K562 (cell line): Measurements from ENCODE around the gene MYO3B. TPM values are rescaled to one million over a fixed set of nuclear protein-coding genes. Genes with fewer than 3 reads are reported as not detected.

Experiments used
- ATAC-seq: fragments of 200-7000 bp; cut with Tn5 transposase; 3 replicates; pipeline ENCODE4 v1.9.1; 2020; ENCODE audit warnings: moderate library complexity
- BruUV-seq: library from RNA; stranded (reverse); fragments of 400-500 nt; replicated peaks from 2 replicates; lab custom pipeline; 2021; lab: Mats Ljungman, UMichigan
- CTCF ChIA-PET: fragments of 300-600 bp; formaldehyde crosslinking; extraction: SDS; loops from one replicate; lab custom pipeline; 2021; ENCODE audit warnings: low intra/inter-chr PET ratio; lab: Yijun Ruan, JAX
- POLR2A ChIA-PET: fragments of 300-600, 350-650 bp; sonication (Branson Sonifier 250); formaldehyde crosslinking; extraction: SDS; loops from one replicate; lab custom pipeline; 2021; ENCODE audit warnings: antibody characterized with exemption, inconsistent platforms; lab: Yijun Ruan, JAX
- DNase-seq, 4 experiments: peaks; one replicate each; pipeline versions ENCODE4 v3.0.0 to v3.0.0-alpha.2; 2011 to 2018; ENCODE audit warnings: low spot score in 3 of 4, mixed read lengths in 3 of 4; ENCODE audit errors: extremely low read depth in 1 of 4
- FAIRE-seq: peaks from 2 replicates; lab custom pipeline; 2011; peaks lifted over from hg19 to GRCh38; lab: Jason Lieb, UNC
- H2AFZ ChIP-seq: 2 replicates; pipeline ENCODE4 v1.6.0; 2011; ENCODE audit warnings: low read depth, low read length, control low read depth, inconsistent platforms
- H3K27ac ChIP-seq: fragments of 200-600 bp; 3 replicates; pipeline ENCODE4 v1.8.0; 2011; ENCODE audit warnings: low read depth, mild to moderate bottlenecking, control low read depth, inconsistent platforms, low read length, moderate library complexity, mixed read lengths; ENCODE audit errors: extremely low read depth
- H3K27me3 ChIP-seq, 2 experiments: fragments of 300-600 bp in 1 of 2; 2 replicates in 1 of 2; 3 replicates in 1 of 2; pipeline versions ENCODE4 v1.6.0 to v1.8.0; 2011; ENCODE audit warnings: inconsistent platforms in 2 of 2, low read length in 2 of 2, mild to moderate bottlenecking in 1 of 2, mixed read lengths in 1 of 2, moderate library complexity in 1 of 2; ENCODE audit not compliant: control insufficient read depth in 2 of 2, insufficient read depth in 2 of 2
- H3K36me3 ChIP-seq: fragments of 300-600 bp; 3 replicates; pipeline ENCODE4 v1.8.0; 2011; ENCODE audit warnings: mild to moderate bottlenecking, low read length, inconsistent platforms; ENCODE audit not compliant: control insufficient read depth, insufficient read depth
- H3K4me1 ChIP-seq, 2 experiments: fragments of 200-600 bp in 1 of 2; replicated peaks in 1 of 2; 2 replicates in 1 of 2; 3 replicates in 1 of 2; pipeline versions ENCODE4 v1.5.1 to v1.8.0; 2011; ENCODE audit warnings: inconsistent platforms in 2 of 2, low read length in 2 of 2, mild to moderate bottlenecking in 1 of 2, mixed read lengths in 1 of 2, moderate library complexity in 1 of 2; ENCODE audit not compliant: control insufficient read depth in 2 of 2, insufficient read depth in 2 of 2
- H3K4me2 ChIP-seq: 2 replicates; pipeline ENCODE4 v1.6.1; 2011; ENCODE audit warnings: low read length, control low read depth, inconsistent platforms, mixed read lengths; ENCODE audit not compliant: insufficient read depth
- H3K4me3 ChIP-seq: fragments of 200-600 bp; sonication (generic), shearing (Covaris generic); 2 replicates; pipeline ENCODE4 v1.5.1; 2016; ENCODE audit warnings: control low read depth, inconsistent platforms
- H3K79me2 ChIP-seq: fragments of 200-600 bp; 3 replicates; pipeline ENCODE4 v1.8.0; 2011; ENCODE audit warnings: low read length, inconsistent platforms; ENCODE audit not compliant: control insufficient read depth, insufficient read depth
- H3K9ac ChIP-seq, 2 experiments: 2 replicates each; pipeline versions ENCODE4 v1.6.0 to v1.6.1; 2011; ENCODE audit warnings: low read depth in 2 of 2, low read length in 2 of 2, control low read depth in 1 of 2, inconsistent platforms in 1 of 2, mild to moderate bottlenecking in 1 of 2, mixed read lengths in 1 of 2; ENCODE audit not compliant: insufficient read depth in 1 of 2
- H3K9me1 ChIP-seq: one replicate; pipeline ENCODE4 v1.6.0; 2011; ENCODE audit warnings: inconsistent platforms, mild to moderate bottlenecking, low read length, moderate library complexity; ENCODE audit not compliant: control insufficient read depth, insufficient read depth
- H3K9me3 ChIP-seq: replicated peaks from 2 replicates; pipeline ENCODE4 v1.5.1; 2011; ENCODE audit warnings: low read depth, low read length, inconsistent platforms; ENCODE audit not compliant: control insufficient read depth, insufficient read depth
- H4K20me1 ChIP-seq: replicated peaks from 2 replicates; pipeline ENCODE4 v1.6.1; 2011; ENCODE audit warnings: low read length, inconsistent platforms, mixed read lengths; ENCODE audit not compliant: control insufficient read depth, insufficient read depth
- C11orf30 ChIP-seq: fragments of 450-650 bp; IDR thresholded peaks from 2 replicates; pipeline ENCODE4 v1.6.1; 2016; ENCODE audit warnings: low read depth, mild to moderate bottlenecking
- CHD4 ChIP-seq: fragments of 200-600 bp; sonication (generic); IDR thresholded peaks from 3 replicates; pipeline ENCODE4 v1.6.1; 2012; ENCODE audit warnings: low read depth, mild to moderate bottlenecking, mixed read lengths, low read length, inconsistent platforms; ENCODE audit not compliant: insufficient read depth, insufficient replicate concordance, poor library complexity, severe bottlenecking
- MAFF ChIP-seq: IDR thresholded peaks from 2 replicates; pipeline ENCODE4 v1.6.1; 2012; ENCODE audit warnings: low read length, improper control_type of control experiment
- MAFG ChIP-seq: fragments of 450-650 bp; conservative IDR thresholded peaks from 2 replicates; pipeline ENCODE4 v1.6.1; 2016; ENCODE audit warnings: missing genetic modification characterization, missing compliant biosample characterization
- NEUROD1 ChIP-seq: fragments of 150-350 bp; IDR thresholded peaks from 2 replicates; pipeline ENCODE4 v1.6.1; 2014; ENCODE audit warnings: borderline replicate concordance, low read length, low read depth; ENCODE audit not compliant: partially characterized antibody
- PTRF ChIP-seq: fragments of 450-650 bp; IDR thresholded peaks from 2 replicates; pipeline ENCODE4 v1.6.1; 2016; ENCODE audit warnings: mild to moderate bottlenecking, missing genetic modification characterization, missing compliant biosample characterization
- RUNX1 ChIP-seq: sonication (generic); IDR thresholded peaks from 2 replicates; pipeline ENCODE4 v1.6.1; 2016; ENCODE audit warnings: antibody characterized with exemption, low read depth
- ZNF146 ChIP-seq: IDR thresholded peaks from one replicate; pipeline ENCODE4 v1.6.1; 2018; ENCODE audit warnings: missing compliant biosample characterization; ENCODE audit not compliant: unreplicated experiment
- ZNF24 ChIP-seq: fragments of 450-650 bp; IDR thresholded peaks from 2 replicates; pipeline ENCODE4 v1.6.1; 2016
- ZNF316 ChIP-seq: fragments of 450-650 bp; IDR thresholded peaks from 2 replicates; pipeline ENCODE4 v1.6.1; 2016
- whole genome bisulfite sequencing: fragments of 100-300 bp; shearing (Covaris generic); methylation state at CpG from one replicate; pipeline ENCODE4 v1.1.6; 2016; ENCODE audit warnings: low coverage, mixed read lengths; ENCODE audit not compliant: insufficient coverage; ENCODE audit errors: missing lambda C conversion rate; 5-methylcytosine and 5-hydroxymethylcytosine counted together
- in situ Hi-C: fragments of 300-500 bp; cut with MboI; formaldehyde crosslinking; loops from 4 replicates; pipeline ENCODE4 v1.15.0; 2018; ENCODE audit warnings: inconsistent platforms, mixed read lengths
- intact Hi-C: fragments of 100-400 bp; cut with micrococcal nuclease; formaldehyde crosslinking; loops from 2 replicates; pipeline ENCODE4 v1.14.2; 2022
- polyA plus RNA-seq, 8 experiments: library from polyadenylated mRNA; depleted of rRNA in 4 of 8; stranded (reverse) in 5 of 8; unstranded in 3 of 8; fragments of >200 nt; fragmentation: Nextera tagmentation in 2 of 8; fragmentation: Illumina TruSeq in 1 of 8; extraction: Ambion mirVana in 2 of 8; extraction: Trizol in 1 of 8; gene quantifications; 2 replicates each; pipeline versions ENCODE4 v1.2.1 to v1.2.3, GENCODE V29; 2011 to 2014; ENCODE audit warnings: inconsistent platforms in 1 of 8, missing spikeins in 1 of 8
- total RNA-seq, 7 experiments: library from RNA; depleted of rRNA in 6 of 7; stranded (reverse); fragments of >200 nt in 6 of 7; fragmentation: Illumina TruSeq in 2 of 7; extraction: Trizol in 2 of 7; gene quantifications; 2 replicates each; pipeline versions ENCODE4 v1.2.1 to v1.2.3, GENCODE V29; 2011 to 2021; ENCODE audit warnings: low replicate concordance in 1 of 7

The MYO3B gene
- total and polyA plus RNA-seq, 9 of the 15 experiments (the other 6 are each of a cell fraction or from before 2014, with no cell fraction given), result 2.7 to 6.5 (median 3.6) TPM

DNA sequence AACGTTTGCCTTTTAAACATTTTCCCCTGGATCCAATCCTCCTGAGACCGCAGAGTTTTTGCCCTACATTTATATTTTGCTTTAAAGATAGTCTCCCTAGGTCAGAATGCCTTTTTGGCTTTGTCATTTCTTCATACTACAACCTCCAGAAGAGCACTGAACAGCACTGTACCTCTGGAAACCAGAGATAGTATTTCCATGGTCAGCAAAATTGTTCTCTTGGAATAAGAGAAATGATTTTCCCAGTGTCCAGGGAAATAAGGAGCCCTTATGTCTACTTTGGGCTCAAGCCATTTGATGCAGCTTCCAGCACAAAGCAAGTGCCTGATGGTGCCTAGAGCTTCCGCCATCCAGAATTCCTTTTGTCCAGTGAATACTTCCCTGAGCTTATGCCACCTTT, 461.7 kb downstream of the MYO3B start:
- POLR2A ChIA-PET, result interaction anchor here (0.8 to 1.5 kb wide), 3 partner anchors 9 to 40 kb away, joined by 3 to 4 read pairs (median 4); no protein-coding TSS in a partner anchor
- FAIRE-seq (no peak), DNase-seq (no peak)
- no peak overlapping the region for H3K9ac ChIP-seq
- CTCF ChIA-PET, result no interaction called here
- TF ChIP-seq MAFF (peak; percentile 7; the same call in 1 of the 2 replicates), MAFG (peak; percentile 54), ZNF316 (peak; percentile 74), C11orf30 (peak; percentile 61; the same call in 1 of the 2 replicates), NEUROD1 (no peak)
- TF ChIP-seq, all 486 proteins: peak for 4
- no peak overlapping the region for H3K27ac ChIP-seq
- no TSS peak for BruUV-seq
- intact Hi-C loops, result no loop called here
- H3K36me3 ChIP-seq, result no peaks in the 10 kb centered on the region
- in situ Hi-C loops, result no loop called here
- H3K4me3 ChIP-seq, result no peak overlapping the region
- ATAC-seq, result no peak
- no peaks in the 10 kb centered on the region for H3K9me1 ChIP-seq
- peaks cover 0 to 4% of the 10 kb centered on the region in 2 experiments; a peak in 3 of 5 replicates for H3K27me3 ChIP-seq
- 17% methylated on average over 3 of the region's 3 CpGs for WGBS
- H2AFZ ChIP-seq, result no peak overlapping the region
- H3K4me2 ChIP-seq, result no peak overlapping the region
- no peaks in the 10 kb centered on the region for H3K4me1 ChIP-seq
- H3K9me3 ChIP-seq, result no peaks in the 10 kb centered on the region
- H4K20me1 ChIP-seq, result no peaks in the 10 kb centered on the region
- no peaks in the 10 kb centered on the region for H3K79me2 ChIP-seq

DNA sequence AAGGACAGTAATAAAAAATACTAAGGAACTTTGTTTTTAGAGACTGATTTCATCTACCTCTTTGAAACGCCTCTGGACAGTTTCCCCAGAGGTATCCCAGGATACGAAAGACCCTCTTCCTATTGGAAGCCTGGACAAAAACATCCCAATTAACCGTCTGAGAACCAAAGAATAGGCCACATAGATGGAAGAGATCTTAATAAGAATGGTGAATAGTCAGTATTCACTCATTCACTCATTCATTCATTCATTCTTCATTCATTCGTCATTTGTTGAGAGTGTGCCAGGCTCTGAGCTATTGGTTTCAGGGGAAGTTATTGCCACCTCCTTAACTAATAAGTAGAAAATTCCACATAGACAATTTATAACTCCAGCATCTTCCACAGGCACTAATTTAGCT, 464.0 kb downstream of the MYO3B start:
- no peaks in the 10 kb centered on the region for H4K20me1 ChIP-seq
- ChIA-PET POLR2A (interaction anchor here (0.8 to 1.4 kb wide), 2 partner anchors 53 to 131 kb away, joined by 3 read pairs; no protein-coding TSS in a partner anchor), CTCF (no interaction called here)
- no peak overlapping the region for H3K4me3 ChIP-seq
- H3K27me3 ChIP-seq, result peaks cover 2 to 4% of the 10 kb centered on the region in 2 experiments; a peak in 3 of 5 replicates
- no peaks in the 10 kb centered on the region for H3K9me1 ChIP-seq
- no peak overlapping the region for H3K9ac ChIP-seq
- 35% methylated on average over 4 of the region's 4 CpGs for WGBS
- no peak overlapping the region for H3K27ac ChIP-seq
- H3K4me2 ChIP-seq, result no peak overlapping the region
- no peaks in the 10 kb centered on the region for H3K36me3 ChIP-seq
- H3K79me2 ChIP-seq, result no peaks in the 10 kb centered on the region
- no peaks in the 10 kb centered on the region for H3K9me3 ChIP-seq
- FAIRE-seq (no peak), ATAC-seq (no peak)
- no peak overlapping the region for H2AFZ ChIP-seq
- in situ Hi-C loops, result no loop called here
- no TSS peak for BruUV-seq
- H3K4me1 ChIP-seq, result no peaks in the 10 kb centered on the region
- intact Hi-C loops, result no loop called here
- TF ChIP-seq CHD4 (no peak), PTRF (tag) (no peak), RUNX1 (no peak), ZNF24 (peak; percentile 78), ZNF146 (CRISPR knock-in tag) (no peak)
- TF ChIP-seq, all 486 proteins: peak for 1
- no peak for DNase-seq
